Retinal pigment epithelial cell (primary cell): Measurements from ENCODE around the gene DMGDH.
A peak's percentile ranks its signal among the peaks of the same experiment; 100 is the strongest.

ENCODE experiments used
- DNase-seq: peaks from one replicate; pipeline ENCODE4 v3.0.0-alpha.2; 2010; ENCODE audit warnings: low read depth
- H3K4me3 ChIP-seq: 2 replicates; pipeline ENCODE4 v1.5.1; 2011; ENCODE audit warnings: mild to moderate bottlenecking, low read length, control low read depth, moderate library complexity
- CTCF ChIP-seq: conservative IDR thresholded peaks from 2 replicates; pipeline ENCODE4 v1.5.1; 2011; ENCODE audit warnings: low read depth, low read length, control low read depth, inconsistent platforms

The DMGDH gene

GRCh38 chr5:79081779-79082178 lies 12.3 kb upstream of the DMGDH start:
- no peak overlapping the region for H3K4me3 ChIP-seq
- no peak for TF ChIP-seq CTCF
- DNase-seq = no peak

- H3K4me3 ChIP-seq = no peak overlapping the region
- TF ChIP-seq CTCF = no peak
- DNase-seq = no peak
Observed at GRCh38 chr5:79080804-79081203, 11.3 kb upstream of the DMGDH start.

DNA sequence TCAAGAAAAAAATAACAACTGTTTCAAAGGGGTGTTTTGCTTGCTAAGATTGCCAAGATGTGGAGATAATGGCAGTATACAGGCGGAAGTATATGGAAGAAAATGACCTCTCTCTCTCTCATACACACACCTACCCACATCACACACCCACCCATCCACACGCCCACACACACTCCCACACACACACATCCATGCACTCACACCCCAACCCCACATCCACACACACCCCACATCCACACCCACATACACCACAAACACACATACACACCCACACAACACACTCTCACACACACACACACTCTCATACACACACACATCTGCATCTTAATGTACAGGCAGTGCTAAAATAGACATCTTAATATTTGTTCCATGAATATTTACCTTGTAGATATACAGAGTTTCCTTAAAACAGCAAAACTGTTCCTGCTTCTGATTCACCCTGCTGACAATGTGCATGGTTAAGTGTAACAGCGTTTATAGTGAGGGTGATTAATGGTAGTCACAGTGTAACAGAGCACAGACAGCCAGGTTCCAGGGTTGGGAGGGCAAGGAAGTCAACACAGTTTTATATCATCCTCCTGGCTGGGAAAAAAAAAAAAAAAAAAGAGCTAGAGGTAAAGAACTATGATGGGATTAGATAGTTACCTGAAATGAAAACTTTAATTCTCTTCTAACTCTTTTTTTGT lies 8.3 kb upstream of the DMGDH start:
- DNase-seq = no peak
- TF ChIP-seq CTCF = no peak

GRCh38 chr5:79076819-79077218 lies 7.3 kb upstream of the DMGDH start:
- TF ChIP-seq CTCF = no peak
- H3K4me3 ChIP-seq = no peak overlapping the region
- DNase-seq = no peak

More for the DNA sequence above, 8.3 kb upstream of the DMGDH start:
- H3K4me3 ChIP-seq = no peak overlapping the region

DNA sequence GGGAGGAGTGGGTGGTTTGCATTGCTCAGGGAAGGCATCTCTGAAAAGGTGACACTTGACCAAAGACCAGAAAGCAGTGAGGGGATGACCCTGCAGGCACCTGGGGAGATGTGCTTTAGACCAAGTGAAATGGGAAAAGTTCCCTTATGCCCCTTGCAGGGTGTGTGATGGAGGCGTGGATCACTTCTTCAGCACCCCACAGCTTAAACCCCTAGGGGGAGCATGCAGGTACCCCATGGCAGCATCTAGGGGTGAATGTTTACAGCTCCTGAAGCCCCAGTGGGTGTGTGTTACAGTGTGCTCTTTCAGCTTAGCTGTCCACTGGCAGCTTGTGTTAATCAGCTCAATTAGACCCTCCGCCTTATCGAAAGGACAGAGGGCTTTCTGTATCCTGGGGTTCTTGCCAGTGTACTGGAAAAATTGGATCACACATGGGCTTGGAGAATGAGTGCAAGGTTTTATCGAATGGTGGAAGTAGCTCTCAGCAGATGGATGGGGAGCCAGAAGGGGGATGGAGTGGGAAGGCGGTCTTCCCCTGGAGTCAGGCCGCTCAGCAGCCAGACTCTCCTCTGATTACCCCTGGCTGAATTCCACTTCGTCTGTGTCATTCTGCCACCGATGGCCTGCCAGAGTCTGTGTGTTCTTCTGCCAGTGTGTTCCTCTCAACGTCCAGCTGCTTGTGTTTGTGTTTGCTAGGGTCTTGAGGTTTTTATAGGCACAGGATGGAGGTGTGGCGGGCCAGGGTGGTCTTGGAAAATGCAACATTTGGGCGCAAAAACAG lies 6.4 kb upstream of the DMGDH start:
- no peak for DNase-seq
- TF ChIP-seq CTCF = peak; percentile 17
- H3K4me3 ChIP-seq = no peak overlapping the region

DNA sequence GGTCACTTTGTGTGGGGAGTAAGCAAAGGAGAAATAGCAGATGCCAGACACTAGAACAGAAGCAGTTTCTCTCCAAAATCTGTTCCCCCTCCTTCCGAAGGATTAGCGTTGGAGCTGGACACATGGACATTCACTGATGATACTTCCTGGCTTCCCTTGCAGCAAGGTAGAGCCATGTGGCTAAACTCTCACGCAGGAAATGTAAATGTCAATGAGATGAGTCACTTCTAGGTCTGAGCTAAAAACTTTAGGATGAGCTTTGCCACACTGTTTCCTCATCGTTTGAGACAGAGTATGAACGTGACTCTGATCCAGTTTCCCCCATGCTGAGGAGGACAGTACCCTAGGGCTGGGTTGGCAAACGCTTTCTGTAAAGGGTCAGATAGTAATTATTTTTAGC lies 5.2 kb upstream of the DMGDH start:
- no peak overlapping the region for H3K4me3 ChIP-seq
- no peak for TF ChIP-seq CTCF
- no peak for DNase-seq

DNA sequence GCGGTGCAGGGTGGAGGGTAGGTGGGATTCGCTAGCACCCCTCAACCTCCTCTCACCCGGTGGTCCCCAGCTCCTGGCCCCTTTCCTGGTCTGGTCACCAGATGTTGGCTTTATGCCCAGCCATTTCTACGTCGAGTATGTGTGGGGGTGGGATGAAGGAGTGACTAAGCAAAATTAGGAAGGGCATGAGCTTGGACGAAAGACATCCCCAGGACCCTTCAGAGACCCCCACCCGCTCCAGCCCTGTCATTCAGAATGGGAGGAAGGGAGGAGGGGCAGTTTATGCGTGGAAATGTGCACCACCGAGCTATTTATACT lies 835 bp upstream of the DMGDH start:
- TF ChIP-seq CTCF = no peak
- DNase-seq = no peak
- H3K4me3 ChIP-seq = peak overlapping the region; percentile 44
